Activated CD8-positive, alpha-beta memory T cell treated with anti-CD3 and anti-CD28 coated beads, Interleukin-2, amount 50 U/mL, for 1 hour (primary cell): ENCODE results near the gene SPTBN1.
"Not testable (repeated sequence)": the region's sequence is repeated elsewhere in the genome, so short reads cannot be mapped to it uniquely, and the experiment has no call there.

ENCODE experiments used
- DNase-seq: peaks from one replicate; pipeline ENCODE4 v3.0.0-alpha.2; 2020; ENCODE audit errors: extremely low read depth

Gene SPTBN1

GRCh38 chr2:54528311-54528955 is 72.3 kb downstream of the SPTBN1 start:
- no peak for DNase-seq

- not testable (repeated sequence) for DNase-seq
Measured at GRCh38 chr2:54529518-54529917, 73.4 kb downstream of the SPTBN1 start.

GRCh38 chr2:54529935-54530334 is 73.8 kb downstream of the SPTBN1 start:
- no peak for DNase-seq

GRCh38 chr2:54531558-54531957 is 75.4 kb downstream of the SPTBN1 start:
- DNase-seq: no peak

GRCh38 chr2:54534221-54534620 is 78.1 kb downstream of the SPTBN1 start:
- DNase-seq: no peak

GRCh38 chr2:54534625-54535024 is 78.5 kb downstream of the SPTBN1 start:
- DNase-seq: no peak

GRCh38 chr2:54535599-54536195 is 79.6 kb downstream of the SPTBN1 start:
- DNase-seq: no peak

GRCh38 chr2:54536720-54537119 is 80.6 kb downstream of the SPTBN1 start:
- DNase-seq: no peak

GRCh38 chr2:54538537-54538936 is 82.4 kb downstream of the SPTBN1 start:
- DNase-seq: no peak

GRCh38 chr2:54539683-54540082 is 83.6 kb downstream of the SPTBN1 start:
- DNase-seq: no peak

- DNase-seq: no peak
Measured at GRCh38 chr2:54540194-54540593, 84.1 kb downstream of the SPTBN1 start.

GRCh38 chr2:54541995-54542394 is 85.9 kb downstream of the SPTBN1 start:
- DNase-seq: no peak

GRCh38 chr2:54543733-54544396 is 87.7 kb downstream of the SPTBN1 start:
- no peak for DNase-seq

- DNase-seq: no peak
Measured at GRCh38 chr2:54545702-54546450, 89.7 kb downstream of the SPTBN1 start.

GRCh38 chr2:54546518-54546917 is 90.4 kb downstream of the SPTBN1 start:
- no peak for DNase-seq

- no peak for DNase-seq
Measured at GRCh38 chr2:54546923-54547720, 91.0 kb downstream of the SPTBN1 start.

GRCh38 chr2:54549430-54549829 is 93.3 kb downstream of the SPTBN1 start:
- DNase-seq: no peak

- no peak for DNase-seq
Measured at GRCh38 chr2:54549917-54550518, 93.9 kb downstream of the SPTBN1 start.

- no peak for DNase-seq
Measured at GRCh38 chr2:54550547-54550946, 94.4 kb downstream of the SPTBN1 start.

- no peak for DNase-seq
Measured at GRCh38 chr2:54551123-54551756, 95.1 kb downstream of the SPTBN1 start.

- no peak for DNase-seq
Measured at GRCh38 chr2:54553075-54553474, 96.9 kb downstream of the SPTBN1 start.
